Heart left ventricle (tissue), 13 donors: ENCODE data around the gene CCDC188.

Experiments
- CTCF ChIP-seq, 12 donors: fragments of 200-600 bp; sonication (generic) in 4 of 12; IDR thresholded peaks; one replicate each; pipeline versions ENCODE4 v1.5.0 to v1.8.0; 2018 to 2022; ENCODE audit warnings: antibody characterized with exemption in 12 of 12, mild to moderate bottlenecking in 5 of 12
- POLR2A ChIP-seq, 2 donors: fragments of 450-650 bp; IDR thresholded peaks; one replicate each; pipeline ENCODE4 v1.6.1; 2017; ENCODE audit warnings: antibody characterized with exemption in 2 of 2, mild to moderate bottlenecking in 2 of 2, moderate library complexity in 2 of 2
- donor health status: ischemic (EF 13 %, LVEDD 7.1; RV severe dilation, severe dysfunction).
- donor health status: DM: no; HTN: yes; CAD: no.
- donor health status: DM: no; HTN: no; CAD: no.
- donor health status: ischemic (EF 25% LVEDD 6.9; RV normal size, moderate dysfunction).
- donor health status: ischemic (EF 25% LVEDD 5.7; RV mildly dilated, moderate dysfunction).
- donor health status: ischemic (EF 35%, LVEDD 5.7; RV mildly dilated, moderate dysfunction).
- donor health status: nonischemic (EF 11% LVEDD 7.7; RV severe dilation, severe dysfunction).
- donor health status: DM: yes; HTN: yes; CAD: no.
- donor health status: PGD.
- donor health status: ischemic (EF 29% LVEDD 5.4; RV normal size, mild dysfunction).
- donor health status: nonischemic (EF 23%, LVEDD 6.1; RV moderate dilation, normal function).

DNA sequence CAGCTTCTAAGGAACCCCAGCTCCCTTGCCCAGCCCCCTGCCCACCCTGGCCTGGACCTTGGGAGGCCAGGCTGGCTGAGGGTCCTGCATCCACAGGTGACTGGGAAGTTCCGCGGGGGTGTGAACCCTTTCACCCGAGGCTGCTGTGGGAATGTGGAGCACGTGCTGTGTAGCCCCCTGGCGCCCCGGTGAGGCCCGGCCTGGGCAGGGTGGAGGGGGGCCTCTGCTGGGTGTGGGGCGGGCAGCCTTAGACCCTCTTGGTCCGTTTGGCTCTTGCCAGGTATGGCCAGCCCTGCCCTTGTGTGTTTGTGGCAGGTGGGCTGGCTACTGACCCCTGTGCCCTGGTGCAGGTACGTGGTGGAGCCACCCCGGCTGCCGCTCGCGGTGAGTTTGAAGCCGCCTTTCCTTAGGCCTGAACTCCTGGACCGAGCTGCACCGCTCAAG is 10.3 kb downstream of the CCDC188 start:
- TF ChIP-seq CTCF (IDR thresholded peaks at IDR 0.05) (no peak), POLR2A (IDR thresholded peaks at IDR 0.05) (no peak)
